K562 (cell line): ENCODE data around the gene SCLY. TPM values are rescaled to one million over a fixed set of nuclear protein-coding genes. Genes with fewer than 3 reads are reported as not detected.

ENCODE experiments used
- CUX1 ChIP-seq: fragments of 200-800 bp; sonication (Bioruptor generic); IDR thresholded peaks from 2 replicates; pipeline ENCODE4 v1.6.1; 2016; ENCODE audit warnings: missing genetic modification characterization, missing compliant biosample characterization
- HNRNPUL1 ChIP-seq: fragments of 200-400 bp; formaldehyde crosslinking; IDR thresholded peaks from 2 replicates; pipeline ENCODE4 v1.6.1; 2017; ENCODE audit warnings: low read length
- MAZ ChIP-seq, 2 experiments: fragments of 450-650 bp in 1 of 2; sonication (generic) in 1 of 2; formaldehyde crosslinking; IDR thresholded peaks in 1 of 2; conservative IDR thresholded peaks in 1 of 2; 2 replicates each; pipeline versions ENCODE4 v1.4.0 to v1.5.0; 2020; ENCODE audit warnings: mild to moderate bottlenecking in 1 of 2, missing genetic modification reagents in 1 of 2
- NCOA4 ChIP-seq: fragments of 450-650 bp; IDR thresholded peaks from 2 replicates; pipeline ENCODE4 v1.6.1; 2018; ENCODE audit warnings: mild to moderate bottlenecking; ENCODE audit not compliant: partially characterized antibody
- PHF8 ChIP-seq: fragments of 200-600 bp; sonication (generic); IDR thresholded peaks from 2 replicates; pipeline ENCODE4 v1.6.1; 2012; ENCODE audit warnings: mixed run types, mild to moderate bottlenecking, inconsistent platforms, low read length, moderate library complexity, borderline replicate concordance
- RB1 ChIP-seq: fragments of 450-650 bp; IDR thresholded peaks from 2 replicates; pipeline ENCODE4 v1.6.1; 2017; ENCODE audit warnings: low read depth, mild to moderate bottlenecking
- SP1 ChIP-seq: sonication (generic); formaldehyde crosslinking; IDR thresholded peaks from 2 replicates; pipeline ENCODE4 v1.8.1; 2022; ENCODE audit warnings: mild to moderate bottlenecking, missing genetic modification reagents
- ZFX ChIP-seq: sonication (generic); formaldehyde crosslinking; IDR thresholded peaks from 2 replicates; pipeline ENCODE4 v1.8.0; 2022; ENCODE audit warnings: mild to moderate bottlenecking, missing genetic modification reagents, moderate library complexity
- polyA plus RNA-seq, 8 experiments: library from polyadenylated mRNA; depleted of rRNA in 4 of 8; stranded (reverse) in 5 of 8; unstranded in 3 of 8; fragments of >200 nt; fragmentation: Nextera tagmentation in 2 of 8; fragmentation: Illumina TruSeq in 1 of 8; extraction: Ambion mirVana in 2 of 8; extraction: Trizol in 1 of 8; gene quantifications; 2 replicates each; pipeline versions ENCODE4 v1.2.1 to v1.2.3, GENCODE V29; 2011 to 2014; ENCODE audit warnings: inconsistent platforms in 1 of 8, missing spikeins in 1 of 8
- total RNA-seq, 7 experiments: library from RNA; depleted of rRNA in 6 of 7; stranded (reverse); fragments of >200 nt in 6 of 7; fragmentation: Illumina TruSeq in 2 of 7; extraction: Trizol in 2 of 7; gene quantifications; 2 replicates each; pipeline versions ENCODE4 v1.2.1 to v1.2.3, GENCODE V29; 2011 to 2021; ENCODE audit warnings: low replicate concordance in 1 of 7
- TF ChIP-seq, protein P1 (sequence below): fragments of 450-650 bp; IDR thresholded peaks from 2 replicates; pipeline ENCODE4 v1.6.1; 2016; ENCODE audit warnings: low read depth
- TF ChIP-seq, protein P2 (sequence below), 3 experiments: IDR thresholded peaks in 2 of 3; conservative IDR thresholded peaks in 1 of 3; 2 replicates each; pipeline ENCODE4 v1.5.1; 2011 to 2012; ENCODE audit warnings: low read length in 3 of 3, mild to moderate bottlenecking in 3 of 3, control low read depth in 2 of 3, improper control_type of control experiment in 1 of 3, inconsistent platforms in 1 of 3, low read depth in 1 of 3, mixed read lengths in 1 of 3, moderate library complexity in 1 of 3; ENCODE audit not compliant: insufficient read depth in 2 of 3

Gene SCLY
- total and polyA plus RNA-seq, 9 of the 15 experiments (the other 6 are each of a cell fraction or from before 2014, with no cell fraction given) = 2.6 to 32.2 (median 21.1) TPM

GRCh38 chr2:238097988-238098871 is 37.4 kb downstream of the SCLY start (continued):
- TF ChIP-seq, protein P1, sequence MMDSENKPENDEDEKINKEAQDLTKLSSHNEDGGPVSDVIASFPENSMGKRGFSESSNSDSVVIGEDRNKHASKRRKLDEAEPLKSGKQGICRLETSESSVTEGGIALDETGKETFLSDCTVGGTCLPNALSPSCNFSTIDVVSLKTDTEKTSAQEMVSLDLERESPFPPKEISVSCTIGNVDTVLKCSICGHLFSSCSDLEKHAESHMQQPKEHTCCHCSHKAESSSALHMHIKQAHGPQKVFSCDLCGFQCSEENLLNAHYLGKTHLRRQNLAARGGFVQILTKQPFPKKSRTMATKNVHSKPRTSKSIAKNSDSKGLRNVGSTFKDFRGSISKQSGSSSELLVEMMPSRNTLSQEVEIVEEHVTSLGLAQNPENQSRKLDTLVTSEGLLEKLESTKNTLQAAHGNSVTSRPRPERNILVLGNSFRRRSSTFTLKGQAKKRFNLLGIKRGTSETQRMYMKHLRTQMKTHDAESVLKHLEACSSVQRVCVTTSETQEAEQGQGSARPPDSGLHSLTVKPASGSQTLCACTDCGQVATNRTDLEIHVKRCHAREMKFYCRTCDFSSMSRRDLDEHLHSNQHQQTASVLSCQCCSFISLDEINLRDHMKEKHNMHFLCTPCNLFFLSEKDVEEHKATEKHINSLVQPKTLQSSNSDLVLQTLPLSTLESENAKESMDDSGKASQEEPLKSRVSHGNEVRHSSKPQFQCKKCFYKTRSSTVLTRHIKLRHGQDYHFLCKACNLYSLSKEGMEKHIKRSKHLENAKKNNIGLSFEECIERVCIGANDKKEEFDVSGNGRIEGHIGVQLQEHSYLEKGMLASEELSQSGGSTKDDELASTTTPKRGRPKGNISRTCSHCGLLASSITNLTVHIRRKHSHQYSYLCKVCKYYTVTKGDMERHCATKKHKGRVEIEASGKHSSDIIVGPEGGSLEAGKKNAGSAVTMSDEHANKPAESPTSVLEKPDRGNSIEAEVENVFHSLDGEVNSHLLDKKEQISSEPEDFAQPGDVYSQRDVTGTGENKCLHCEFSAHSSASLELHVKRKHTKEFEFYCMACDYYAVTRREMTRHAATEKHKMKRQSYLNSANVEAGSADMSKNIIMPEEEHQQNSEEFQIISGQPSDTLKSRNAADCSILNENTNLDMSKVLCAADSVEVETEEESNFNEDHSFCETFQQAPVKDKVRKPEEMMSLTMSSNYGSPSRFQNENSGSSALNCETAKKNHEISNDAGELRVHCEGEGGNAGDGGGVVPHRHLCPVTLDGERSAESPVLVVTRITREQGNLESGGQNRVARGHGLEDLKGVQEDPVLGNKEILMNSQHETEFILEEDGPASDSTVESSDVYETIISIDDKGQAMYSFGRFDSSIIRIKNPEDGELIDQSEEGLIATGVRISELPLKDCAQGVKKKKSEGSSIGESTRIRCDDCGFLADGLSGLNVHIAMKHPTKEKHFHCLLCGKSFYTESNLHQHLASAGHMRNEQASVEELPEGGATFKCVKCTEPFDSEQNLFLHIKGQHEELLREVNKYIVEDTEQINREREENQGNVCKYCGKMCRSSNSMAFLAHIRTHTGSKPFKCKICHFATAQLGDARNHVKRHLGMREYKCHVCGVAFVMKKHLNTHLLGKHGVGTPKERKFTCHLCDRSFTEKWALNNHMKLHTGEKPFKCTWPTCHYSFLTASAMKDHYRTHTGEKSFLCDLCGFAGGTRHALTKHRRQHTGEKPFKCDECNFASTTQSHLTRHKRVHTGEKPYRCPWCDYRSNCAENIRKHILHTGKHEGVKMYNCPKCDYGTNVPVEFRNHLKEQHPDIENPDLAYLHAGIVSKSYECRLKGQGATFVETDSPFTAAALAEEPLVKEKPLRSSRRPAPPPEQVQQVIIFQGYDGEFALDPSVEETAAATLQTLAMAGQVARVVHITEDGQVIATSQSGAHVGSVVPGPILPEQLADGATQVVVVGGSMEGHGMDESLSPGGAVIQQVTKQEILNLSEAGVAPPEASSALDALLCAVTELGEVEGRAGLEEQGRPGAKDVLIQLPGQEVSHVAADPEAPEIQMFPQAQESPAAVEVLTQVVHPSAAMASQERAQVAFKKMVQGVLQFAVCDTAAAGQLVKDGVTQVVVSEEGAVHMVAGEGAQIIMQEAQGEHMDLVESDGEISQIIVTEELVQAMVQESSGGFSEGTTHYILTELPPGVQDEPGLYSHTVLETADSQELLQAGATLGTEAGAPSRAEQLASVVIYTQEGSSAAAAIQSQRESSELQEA = peak; percentile 58; the same call in 1 of the 2 replicates
- TF ChIP-seq, protein P2, sequence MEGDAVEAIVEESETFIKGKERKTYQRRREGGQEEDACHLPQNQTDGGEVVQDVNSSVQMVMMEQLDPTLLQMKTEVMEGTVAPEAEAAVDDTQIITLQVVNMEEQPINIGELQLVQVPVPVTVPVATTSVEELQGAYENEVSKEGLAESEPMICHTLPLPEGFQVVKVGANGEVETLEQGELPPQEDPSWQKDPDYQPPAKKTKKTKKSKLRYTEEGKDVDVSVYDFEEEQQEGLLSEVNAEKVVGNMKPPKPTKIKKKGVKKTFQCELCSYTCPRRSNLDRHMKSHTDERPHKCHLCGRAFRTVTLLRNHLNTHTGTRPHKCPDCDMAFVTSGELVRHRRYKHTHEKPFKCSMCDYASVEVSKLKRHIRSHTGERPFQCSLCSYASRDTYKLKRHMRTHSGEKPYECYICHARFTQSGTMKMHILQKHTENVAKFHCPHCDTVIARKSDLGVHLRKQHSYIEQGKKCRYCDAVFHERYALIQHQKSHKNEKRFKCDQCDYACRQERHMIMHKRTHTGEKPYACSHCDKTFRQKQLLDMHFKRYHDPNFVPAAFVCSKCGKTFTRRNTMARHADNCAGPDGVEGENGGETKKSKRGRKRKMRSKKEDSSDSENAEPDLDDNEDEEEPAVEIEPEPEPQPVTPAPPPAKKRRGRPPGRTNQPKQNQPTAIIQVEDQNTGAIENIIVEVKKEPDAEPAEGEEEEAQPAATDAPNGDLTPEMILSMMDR (IDR thresholded peaks at IDR 0.05 in 2 of 3, conservative IDR thresholded peaks at IDR 0.05 in 1 of 3; ENCODE audit: insufficient read depth in 2 of 3, low read depth in 1 of 3, low read length in 3 of 3) = 0 out of 6 replicates have a peak, but pooled peaks of 1 of the 3 experiments have one; percentile 4
- TF ChIP-seq PHF8 = peak; percentile 17; the same call in 1 of the 2 replicates
- TF ChIP-seq HNRNPUL1 = peak; percentile 99
- 0 out of 2 replicates have a peak, but pooled peaks have one; percentile 34 for TF ChIP-seq ZFX (CRISPR knock-in tag)
- TF ChIP-seq MAZ (CRISPR knock-in tag; conservative IDR thresholded peaks at IDR 0.05 in 1 of 2, IDR thresholded peaks at IDR 0.05 in 1 of 2) = peak in 1 of 2 experiments; percentile 46; a peak in 1 of 4 replicates
- TF ChIP-seq CUX1 (CRISPR knock-in tag) = no peak
- TF ChIP-seq RB1 = no peak
- TF ChIP-seq SP1 (CRISPR knock-in tag) = peak; percentile 74
- no peak for TF ChIP-seq NCOA4
